Neural progenitor cell (in vitro differentiated cells): Measurements from ENCODE around the gene GLIPR2. TPM values are rescaled to one million over a fixed set of nuclear protein-coding genes. Genes with fewer than 3 reads are reported as not detected.

ENCODE experiments used
- DNase-seq: peaks from one replicate; pipeline ENCODE4 v3.0.0-alpha.2; 2016; ENCODE audit warnings: low spot score
- H2AFZ ChIP-seq: fragments of 200-600 bp; sonication (generic); replicated peaks from 2 replicates; pipeline ENCODE4 v1.6.1; 2016; ENCODE audit warnings: antibody characterized with exemption
- H3F3A ChIP-seq: fragments of 200-600 bp; sonication (generic); 2 replicates; pipeline ENCODE4 v1.6.1; 2016; ENCODE audit warnings: antibody characterized with exemption, low read depth
- H3K27ac ChIP-seq: fragments of 200-600 bp; sonication (generic); 2 replicates; pipeline ENCODE4 v1.5.1; 2016; ENCODE audit warnings: mild to moderate bottlenecking
- H3K27me3 ChIP-seq: fragments of 200-600 bp; sonication (generic); 2 replicates; pipeline ENCODE4 v1.6.1; 2016; ENCODE audit warnings: mild to moderate bottlenecking, moderate library complexity
- H3K36me3 ChIP-seq: fragments of 200-600 bp; sonication (generic); 2 replicates; pipeline ENCODE4 v1.5.1; 2016
- H3K4me1 ChIP-seq: fragments of 200-600 bp; sonication (generic); 2 replicates; pipeline ENCODE4 v1.6.1; 2016; ENCODE audit warnings: mixed run types
- H3K4me2 ChIP-seq: fragments of 200-600 bp; sonication (generic); 2 replicates; pipeline ENCODE4 v1.6.1; 2016
- H3K4me3 ChIP-seq: fragments of 200-600 bp; sonication (generic); 2 replicates; pipeline ENCODE4 v1.5.1; 2016
- H3K79me2 ChIP-seq: fragments of 200-600 bp; sonication (generic); 2 replicates; pipeline ENCODE4 v1.6.1; 2016; ENCODE audit warnings: low read depth
- H3K9ac ChIP-seq: fragments of 200-600 bp; sonication (generic); 2 replicates; pipeline ENCODE4 v1.6.1; 2016
- H3K9me3 ChIP-seq: fragments of 200-600 bp; sonication (generic); 2 replicates; pipeline ENCODE4 v1.5.1; 2016; ENCODE audit warnings: low read depth
- H4K20me1 ChIP-seq: fragments of 200-600 bp; sonication (generic); 2 replicates; pipeline ENCODE4 v1.6.1; 2016; ENCODE audit warnings: low read depth
- H3K27ac Mint-ChIP-seq: 3 replicates; pipeline ENCODE4 v1.8.0; 2021; ENCODE audit warnings: mixed read lengths
- H3K27me3 Mint-ChIP-seq: 2 replicates; pipeline ENCODE4 v1.8.0; 2022; ENCODE audit warnings: low read depth, mild to moderate bottlenecking, inconsistent platforms, moderate library complexity, mixed read lengths; ENCODE audit not compliant: insufficient read depth
- H3K36me3 Mint-ChIP-seq: 3 replicates; pipeline ENCODE4 v1.8.0; 2021; ENCODE audit warnings: mixed read lengths
- H3K4me1 Mint-ChIP-seq: 3 replicates; pipeline ENCODE4 v1.8.0; 2021; ENCODE audit warnings: mixed read lengths
- H3K4me3 Mint-ChIP-seq: 3 replicates; pipeline ENCODE4 v1.8.0; 2021; ENCODE audit warnings: mild to moderate bottlenecking, moderate library complexity, mixed read lengths
- H3K9me3 Mint-ChIP-seq: 3 replicates; pipeline ENCODE4 v1.8.0; 2020; ENCODE audit warnings: mixed read lengths
- EZH2 ChIP-seq: fragments of 200-600 bp; sonication (generic); IDR thresholded peaks from 2 replicates; pipeline ENCODE4 v1.6.1; 2017; ENCODE audit warnings: antibody characterized with exemption, mild to moderate bottlenecking, moderate library complexity
- EZH2phosphoT487 ChIP-seq: fragments of 200-600 bp; sonication (generic); IDR thresholded peaks from 2 replicates; pipeline ENCODE4 v1.6.1; 2017; ENCODE audit warnings: antibody characterized with exemption
- total RNA-seq: library from RNA; depleted of rRNA; stranded (reverse); fragments of >200 nt; gene quantifications from 2 replicates; pipeline ENCODE4 v1.2.3, GENCODE V29; 2015; ENCODE audit warnings: low replicate concordance
- TF ChIP-seq, protein P1 (sequence below): fragments of 200-600 bp; sonication (generic); IDR thresholded peaks from 2 replicates; pipeline ENCODE4 v1.5.1; 2017; ENCODE audit warnings: antibody characterized with exemption, mild to moderate bottlenecking

GLIPR2 gene
- total RNA-seq, 1 donor from 2014 or later, result 12.4 TPM

DNA sequence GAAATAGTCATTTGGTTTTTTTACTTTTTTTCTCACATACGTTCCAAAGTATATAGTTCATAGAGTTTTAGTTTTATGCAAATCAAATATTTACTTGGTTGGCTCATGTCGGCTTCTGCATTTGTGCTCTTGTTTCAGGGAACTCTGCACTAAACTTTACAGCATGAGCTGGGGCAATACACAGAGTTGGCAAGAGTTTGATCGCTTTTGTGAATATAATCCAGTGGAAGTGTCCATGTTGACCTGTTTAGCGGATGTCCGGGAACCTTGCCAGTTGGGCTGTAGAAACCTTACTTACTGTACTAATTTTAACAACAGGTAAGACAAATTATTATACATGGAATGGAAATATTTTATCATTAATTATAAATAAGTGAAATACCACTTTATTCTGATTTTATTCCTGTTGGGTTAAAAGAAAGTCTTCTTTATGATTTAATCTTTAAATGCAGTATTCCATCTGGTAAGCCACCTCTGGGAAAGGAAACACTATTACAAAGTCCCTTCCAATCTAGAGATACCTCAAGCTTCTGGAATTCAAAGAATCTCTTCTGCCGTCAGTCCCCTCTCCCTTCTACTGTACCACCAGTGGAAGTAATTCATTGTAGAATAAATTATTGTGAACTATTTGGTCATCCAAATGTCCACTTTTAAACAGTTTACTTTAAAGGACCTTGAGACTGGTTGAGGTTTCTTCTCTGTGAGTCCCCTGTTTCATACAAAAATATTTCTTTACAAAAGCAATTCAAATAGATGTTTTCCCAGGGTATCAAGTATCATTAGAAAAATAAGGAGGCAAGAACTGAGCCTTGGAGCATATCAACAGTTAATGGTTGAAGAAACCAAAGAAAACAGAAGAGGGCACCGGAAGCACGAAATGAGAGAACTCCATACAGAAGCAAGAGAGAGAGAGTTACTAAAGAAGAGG is 45.2 kb upstream of the GLIPR2 start:
- no peaks in the 10 kb centered on the region for H3K9me3 ChIP-seq
- H3K36me3 ChIP-seq, result peaks cover 5% of the 10 kb centered on the region
- peaks cover 17% of the 10 kb centered on the region for H3K36me3 Mint-ChIP-seq
- no peaks in the 10 kb centered on the region for H3K27me3 ChIP-seq
- H3K4me3 Mint-ChIP-seq, result no peak overlapping the region
- DNase-seq, result no peak
- no peak overlapping the region for H3K27ac ChIP-seq
- H3K27me3 Mint-ChIP-seq, result peaks cover under 1% of the 10 kb centered on the region
- no peak overlapping the region for H3K4me2 ChIP-seq
- H3K9me3 Mint-ChIP-seq, result peaks cover 5% of the 10 kb centered on the region
- no peaks in the 10 kb centered on the region for H3K79me2 ChIP-seq
- no peaks in the 10 kb centered on the region for H3K4me1 ChIP-seq
- no peaks in the 10 kb centered on the region for H4K20me1 ChIP-seq
- no peak overlapping the region for H3K9ac ChIP-seq
- TF ChIP-seq EZH2 (no peak), EZH2phosphoT487 (no peak)
- TF ChIP-seq, protein P1, sequence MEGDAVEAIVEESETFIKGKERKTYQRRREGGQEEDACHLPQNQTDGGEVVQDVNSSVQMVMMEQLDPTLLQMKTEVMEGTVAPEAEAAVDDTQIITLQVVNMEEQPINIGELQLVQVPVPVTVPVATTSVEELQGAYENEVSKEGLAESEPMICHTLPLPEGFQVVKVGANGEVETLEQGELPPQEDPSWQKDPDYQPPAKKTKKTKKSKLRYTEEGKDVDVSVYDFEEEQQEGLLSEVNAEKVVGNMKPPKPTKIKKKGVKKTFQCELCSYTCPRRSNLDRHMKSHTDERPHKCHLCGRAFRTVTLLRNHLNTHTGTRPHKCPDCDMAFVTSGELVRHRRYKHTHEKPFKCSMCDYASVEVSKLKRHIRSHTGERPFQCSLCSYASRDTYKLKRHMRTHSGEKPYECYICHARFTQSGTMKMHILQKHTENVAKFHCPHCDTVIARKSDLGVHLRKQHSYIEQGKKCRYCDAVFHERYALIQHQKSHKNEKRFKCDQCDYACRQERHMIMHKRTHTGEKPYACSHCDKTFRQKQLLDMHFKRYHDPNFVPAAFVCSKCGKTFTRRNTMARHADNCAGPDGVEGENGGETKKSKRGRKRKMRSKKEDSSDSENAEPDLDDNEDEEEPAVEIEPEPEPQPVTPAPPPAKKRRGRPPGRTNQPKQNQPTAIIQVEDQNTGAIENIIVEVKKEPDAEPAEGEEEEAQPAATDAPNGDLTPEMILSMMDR, result peak; percentile 6
- H3F3A ChIP-seq, result peaks cover 10% of the 10 kb centered on the region
- no peak overlapping the region for H3K4me3 ChIP-seq
- H3K4me1 Mint-ChIP-seq, result no peaks in the 10 kb centered on the region
- H3K27ac Mint-ChIP-seq, result no peak overlapping the region
- H2AFZ ChIP-seq, result no peak overlapping the region

- Histone ChIP-seq H2AFZ (no peak overlapping the region), H3K4me2 (no peak overlapping the region), H3K27me3 (no peaks in the 10 kb centered on the region), H3K4me1 (no peaks in the 10 kb centered on the region), H3K79me2 (no peaks in the 10 kb centered on the region), H3K9ac (no peak overlapping the region), H3K36me3 (peaks cover under 1% of the 10 kb centered on the region), H3K9me3 (no peaks in the 10 kb centered on the region), H3K4me3 (no peak overlapping the region), H3F3A (peaks cover 10% of the 10 kb centered on the region), H4K20me1 (no peaks in the 10 kb centered on the region), H3K27ac (no peak overlapping the region)
- no peak for TF ChIP-seq EZH2
- TF ChIP-seq EZH2phosphoT487, result no peak
- TF ChIP-seq, protein P1, result no peak
- peaks cover 4% of the 10 kb centered on the region for H3K9me3 Mint-ChIP-seq
- peaks cover 9% of the 10 kb centered on the region for H3K36me3 Mint-ChIP-seq
- no peak overlapping the region for H3K27ac Mint-ChIP-seq
- DNase-seq, result no peak
- H3K4me1 Mint-ChIP-seq, result no peaks in the 10 kb centered on the region
- no peak overlapping the region for H3K4me3 Mint-ChIP-seq
- no peaks in the 10 kb centered on the region for H3K27me3 Mint-ChIP-seq
These were observed 44.5 kb upstream of the GLIPR2 start for GRCh38 chr9:36092014-36092413.

GRCh38 chr9:36092509-36093215 is 43.9 kb upstream of the GLIPR2 start:
- H3K4me2 ChIP-seq, result no peak overlapping the region
- no peak overlapping the region for H3K9ac ChIP-seq
- H3K27me3 ChIP-seq, result no peaks in the 10 kb centered on the region
- H4K20me1 ChIP-seq, result no peaks in the 10 kb centered on the region
- no peaks in the 10 kb centered on the region for H3K79me2 ChIP-seq
- no peaks in the 10 kb centered on the region for H3K9me3 ChIP-seq
- H3K9me3 Mint-ChIP-seq, result no peaks in the 10 kb centered on the region
- H3K27ac ChIP-seq, result no peak overlapping the region
- H2AFZ ChIP-seq, result no peak overlapping the region
- TF ChIP-seq, protein P1, result no peak
- TF ChIP-seq EZH2phosphoT487 (no peak), EZH2 (no peak)
- H3K4me3 Mint-ChIP-seq, result no peak overlapping the region
- H3F3A ChIP-seq, result peaks cover 10% of the 10 kb centered on the region
- H3K36me3 Mint-ChIP-seq, result peaks cover 7% of the 10 kb centered on the region
- H3K4me1 ChIP-seq, result no peaks in the 10 kb centered on the region
- H3K36me3 ChIP-seq, result no peaks in the 10 kb centered on the region
- H3K27me3 Mint-ChIP-seq, result no peaks in the 10 kb centered on the region
- H3K4me3 ChIP-seq, result no peak overlapping the region
- no peak overlapping the region for H3K27ac Mint-ChIP-seq
- H3K4me1 Mint-ChIP-seq, result no peaks in the 10 kb centered on the region
- no peak for DNase-seq
